AG09309 (cell line): ENCODE measurements around the gene GRIK1.

Experiments
- DNase-seq: peaks from one replicate; pipeline ENCODE4 v3.0.0-alpha.2; 2010; ENCODE audit warnings: low read depth
- H3K4me3 ChIP-seq: 2 replicates; pipeline ENCODE4 v1.5.1; 2011; ENCODE audit warnings: mild to moderate bottlenecking, low read depth, low read length, moderate library complexity; ENCODE audit not compliant: control insufficient read depth
- CTCF ChIP-seq: IDR thresholded peaks from 2 replicates; pipeline ENCODE4 v1.5.1; 2011; ENCODE audit warnings: mild to moderate bottlenecking, low read depth, low read length, inconsistent platforms; ENCODE audit not compliant: insufficient read depth, control insufficient read depth; ENCODE audit errors: missing control alignments

The GRIK1 gene

DNA sequence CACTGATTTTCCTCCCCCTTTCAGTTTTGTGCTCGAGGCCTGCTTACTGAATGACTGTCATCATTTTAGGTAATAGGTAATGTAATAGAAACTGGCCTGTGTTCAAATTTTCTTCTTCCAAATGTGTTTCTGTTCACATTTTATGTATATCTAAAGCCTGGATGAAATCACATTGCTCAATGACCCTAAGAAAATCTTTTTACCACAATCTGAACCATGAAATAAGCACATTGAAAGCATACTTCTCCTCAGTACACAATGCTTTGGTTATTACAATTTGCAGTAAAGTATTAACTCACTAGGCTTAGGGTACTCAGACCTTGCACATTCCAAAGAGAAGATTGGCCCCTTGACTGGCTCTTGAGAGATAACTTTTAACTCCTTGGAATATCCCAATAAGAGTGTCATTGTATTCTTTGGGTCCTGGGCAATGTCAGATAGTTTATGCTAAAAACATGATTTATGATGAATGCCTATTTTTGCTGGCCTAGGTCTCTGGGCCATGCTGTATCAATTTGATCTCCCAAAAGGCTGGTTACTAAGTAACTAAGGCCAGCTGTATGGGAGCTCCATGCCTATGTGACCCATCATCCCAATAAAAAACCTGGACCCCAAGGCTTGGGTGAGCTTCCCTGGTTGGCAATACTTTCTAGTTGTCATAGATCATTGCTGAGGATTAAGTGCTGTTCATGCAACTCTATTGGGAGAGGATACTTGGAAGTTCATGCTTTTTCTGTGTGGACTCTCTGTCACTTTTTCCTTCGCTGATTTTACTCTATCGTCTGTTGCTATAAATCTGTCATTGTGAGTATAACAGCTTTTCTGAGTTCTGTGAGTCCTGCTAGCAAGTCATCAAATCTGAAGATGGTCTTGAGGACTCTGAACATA is 293.9 kb downstream of the GRIK1 start:
- no peak for DNase-seq
- no peak for TF ChIP-seq CTCF
- H3K4me3 ChIP-seq, result no peak overlapping the region

DNA sequence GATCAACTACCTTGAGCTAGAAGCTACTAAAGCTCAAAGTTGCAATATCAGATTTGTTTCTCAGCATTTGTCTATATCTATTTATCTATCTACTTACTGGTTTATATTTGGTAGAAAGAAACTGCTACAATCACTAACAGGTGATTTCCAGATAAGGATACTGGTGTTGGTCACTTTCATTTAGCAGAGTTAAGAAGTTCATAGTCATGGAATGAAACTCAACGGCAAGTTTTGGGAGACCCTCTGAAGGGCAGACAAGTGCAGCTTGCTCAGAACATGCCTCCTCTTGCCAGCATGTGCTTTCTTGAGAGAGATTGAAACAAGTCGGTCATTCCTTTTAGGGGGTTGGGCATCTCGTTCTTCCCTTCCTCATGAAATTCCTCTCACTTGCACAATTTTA is 296.5 kb downstream of the GRIK1 start:
- TF ChIP-seq CTCF, result no peak
- no peak overlapping the region for H3K4me3 ChIP-seq
- no peak for DNase-seq

DNA sequence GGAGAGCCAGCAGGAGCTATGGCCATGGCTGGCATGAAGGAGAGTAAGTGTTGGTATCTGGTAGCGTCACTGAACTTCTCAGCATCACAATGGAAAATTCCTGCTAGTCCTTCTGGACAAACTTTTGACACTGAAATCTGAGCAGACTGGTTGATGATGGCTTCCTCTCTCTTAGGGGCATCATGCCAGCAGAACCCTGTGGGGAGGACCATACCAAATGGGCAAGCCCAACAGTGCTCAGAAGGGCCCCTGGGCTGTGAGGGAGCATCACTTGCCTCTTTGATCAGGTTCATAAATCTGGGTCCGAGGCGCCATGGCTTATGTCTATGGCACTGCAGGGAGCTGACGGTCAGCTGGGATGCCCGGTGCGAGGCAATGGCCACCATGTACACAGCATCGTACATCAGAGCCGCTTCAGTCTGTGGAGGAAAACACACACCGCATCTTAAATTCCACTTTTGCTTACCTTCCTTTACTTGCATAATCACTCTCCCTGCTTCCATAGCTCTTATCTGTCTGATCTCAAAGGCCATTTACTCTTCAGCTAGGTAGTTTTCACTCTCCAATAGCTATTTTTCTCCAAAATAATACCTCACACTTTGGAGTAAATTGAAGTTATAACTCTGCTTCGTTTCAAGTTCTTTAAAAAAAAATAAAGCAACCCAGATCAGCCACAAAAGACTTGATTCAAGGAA is 297.1 kb downstream of the GRIK1 start:
- no peak for TF ChIP-seq CTCF
- H3K4me3 ChIP-seq, result no peak overlapping the region
- no peak for DNase-seq

GRCh38 chr21:29641635-29642550 is 297.9 kb downstream of the GRIK1 start:
- H3K4me3 ChIP-seq, result no peak overlapping the region
- no peak for TF ChIP-seq CTCF
- no peak for DNase-seq

GRCh38 chr21:29641001-29641634 is 298.7 kb downstream of the GRIK1 start:
- no peak overlapping the region for H3K4me3 ChIP-seq
- TF ChIP-seq CTCF, result no peak
- DNase-seq, result no peak

- no peak for TF ChIP-seq CTCF
- no peak for DNase-seq
- no peak overlapping the region for H3K4me3 ChIP-seq
Observed at GRCh38 chr21:29640080-29640508, 299.7 kb downstream of the GRIK1 start.
